PC-9 (cell line): ENCODE data around the gene PRDM2.

Source experiments
- CTCF ChIP-seq: fragments of 200-600 bp; sonication (generic); conservative IDR thresholded peaks from 2 replicates; pipeline ENCODE4 v1.6.1; 2017; ENCODE audit warnings: mixed run types, antibody characterized with exemption, mild to moderate bottlenecking, moderate library complexity
- EZH2 ChIP-seq: fragments of 200-600 bp; sonication (generic); IDR thresholded peaks from 2 replicates; pipeline ENCODE4 v1.8.0; 2017; ENCODE audit warnings: antibody characterized with exemption, low read depth

GRCh38 chr1:13805431-13805830 lies 105.4 kb downstream of the PRDM2 start:
- no peak for TF ChIP-seq CTCF
- TF ChIP-seq EZH2: no peak
